OCI-LY3 (cell line): ENCODE measurements around the gene RFX2.

ENCODE experiments used
- EZH2phosphoT487 ChIP-seq: fragments of 200-600 bp; shearing (Covaris generic); IDR thresholded peaks from 2 replicates; pipeline ENCODE4 v1.6.1; 2018; ENCODE audit warnings: antibody characterized with exemption, mixed run types, low read depth
- TF ChIP-seq, protein P1 (sequence below): fragments of 200-600, 300-600 bp; sonication (generic); IDR thresholded peaks from 2 replicates; pipeline ENCODE4 v1.5.1; 2014; ENCODE audit warnings: antibody characterized with exemption, low read length, low read depth

DNA sequence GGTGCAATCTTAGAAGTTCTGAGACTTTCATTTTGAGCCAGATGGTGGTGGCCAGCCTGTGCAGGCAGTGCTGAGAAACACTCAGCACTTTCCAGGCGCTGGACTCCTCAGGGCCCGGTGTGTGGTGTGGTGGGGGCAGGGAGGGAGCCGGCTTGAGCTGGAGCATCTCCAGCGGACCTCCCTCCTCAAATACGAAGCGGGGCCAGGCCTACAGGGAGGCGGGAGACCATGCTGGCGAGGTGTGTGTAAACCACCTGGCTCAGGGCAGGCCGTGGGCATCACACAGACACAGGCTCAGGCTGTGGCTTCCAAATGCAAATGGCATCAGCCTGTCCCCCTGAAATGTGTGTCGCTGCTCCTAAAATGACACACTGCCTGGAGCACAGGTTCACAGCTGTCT, 99.1 kb downstream of the RFX2 start:
- TF ChIP-seq, protein P1, sequence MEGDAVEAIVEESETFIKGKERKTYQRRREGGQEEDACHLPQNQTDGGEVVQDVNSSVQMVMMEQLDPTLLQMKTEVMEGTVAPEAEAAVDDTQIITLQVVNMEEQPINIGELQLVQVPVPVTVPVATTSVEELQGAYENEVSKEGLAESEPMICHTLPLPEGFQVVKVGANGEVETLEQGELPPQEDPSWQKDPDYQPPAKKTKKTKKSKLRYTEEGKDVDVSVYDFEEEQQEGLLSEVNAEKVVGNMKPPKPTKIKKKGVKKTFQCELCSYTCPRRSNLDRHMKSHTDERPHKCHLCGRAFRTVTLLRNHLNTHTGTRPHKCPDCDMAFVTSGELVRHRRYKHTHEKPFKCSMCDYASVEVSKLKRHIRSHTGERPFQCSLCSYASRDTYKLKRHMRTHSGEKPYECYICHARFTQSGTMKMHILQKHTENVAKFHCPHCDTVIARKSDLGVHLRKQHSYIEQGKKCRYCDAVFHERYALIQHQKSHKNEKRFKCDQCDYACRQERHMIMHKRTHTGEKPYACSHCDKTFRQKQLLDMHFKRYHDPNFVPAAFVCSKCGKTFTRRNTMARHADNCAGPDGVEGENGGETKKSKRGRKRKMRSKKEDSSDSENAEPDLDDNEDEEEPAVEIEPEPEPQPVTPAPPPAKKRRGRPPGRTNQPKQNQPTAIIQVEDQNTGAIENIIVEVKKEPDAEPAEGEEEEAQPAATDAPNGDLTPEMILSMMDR: no peak
- no peak for TF ChIP-seq EZH2phosphoT487
